Stimulated activated CD4-positive, alpha-beta T cell treated with anti-CD3 and anti-CD28 coated beads, Interleukin-4, amount 100 ng/mL, for 24 hours (primary cell): ENCODE results near the gene PRR7.

Experiments used
- DNase-seq: peaks from one replicate; pipeline ENCODE4 v3.0.0-alpha.2; 2020

The PRR7 gene

DNA sequence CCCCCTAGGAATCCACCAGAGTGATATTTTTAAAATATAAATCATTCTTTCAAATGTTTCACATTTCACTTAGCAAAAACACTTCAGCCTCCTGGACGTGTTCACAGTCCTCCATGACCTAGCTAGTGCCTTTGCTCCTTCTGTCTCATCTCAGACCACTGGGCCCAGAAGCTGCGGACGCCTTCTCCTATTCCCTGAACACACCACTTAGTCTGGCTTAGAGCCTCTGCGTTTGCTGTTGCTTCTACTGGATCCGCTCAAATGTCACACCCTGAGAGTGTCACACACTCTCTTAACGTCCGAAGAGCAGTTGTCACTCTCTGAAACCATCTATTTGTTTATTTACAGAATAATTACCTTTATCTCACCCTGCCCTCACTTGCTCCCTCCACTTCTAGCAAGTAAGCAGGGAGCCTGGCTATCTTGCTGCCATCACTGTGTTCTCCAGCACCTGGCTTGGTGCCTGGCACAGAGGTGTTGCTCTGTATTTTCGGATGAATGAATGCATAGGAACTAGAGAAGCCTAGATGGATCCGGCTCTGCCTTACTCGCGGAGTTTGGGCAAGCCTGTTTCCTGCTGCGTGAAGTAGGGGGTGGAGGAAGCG is 21.3 kb upstream of the PRR7 start:
- DNase-seq, result no peak

DNA sequence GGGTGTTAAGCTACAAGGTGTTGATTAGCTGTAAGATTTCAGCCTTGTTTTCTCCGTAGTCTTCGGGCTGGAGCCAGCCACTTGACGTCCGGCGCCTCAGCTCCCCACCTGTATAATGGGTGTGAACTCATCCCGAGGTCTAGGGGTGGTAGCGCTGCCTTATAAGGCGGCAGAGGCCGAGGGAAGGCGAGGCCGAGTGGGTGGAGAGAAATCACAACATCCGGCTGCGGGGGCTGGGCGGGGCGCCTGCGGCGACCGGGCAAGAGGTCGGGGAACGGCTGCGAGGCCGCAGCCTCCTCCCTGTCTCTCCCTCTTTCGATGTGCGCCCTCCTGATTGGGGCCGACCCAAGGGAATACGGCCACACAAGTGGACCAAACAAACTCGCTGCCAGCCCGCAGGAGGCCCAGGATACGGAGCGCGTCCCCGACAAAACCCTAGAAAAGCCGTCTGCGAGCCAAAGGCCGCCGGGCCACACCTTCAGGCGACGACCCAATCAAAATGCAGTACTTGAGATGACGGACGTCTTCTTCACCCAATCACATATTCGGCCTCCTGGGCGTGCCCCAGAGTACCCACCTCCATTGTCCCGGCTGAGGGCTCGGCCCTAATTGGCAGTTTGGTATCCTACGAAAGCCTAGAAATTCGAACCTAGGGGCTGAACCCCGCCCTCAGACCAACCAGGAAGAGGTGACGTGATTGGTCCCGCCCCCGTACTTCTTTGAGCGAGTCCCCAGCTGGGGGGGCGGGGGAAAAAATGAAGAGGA is 20.6 kb upstream of the PRR7 start:
- peak; percentile 100 for DNase-seq

DNA sequence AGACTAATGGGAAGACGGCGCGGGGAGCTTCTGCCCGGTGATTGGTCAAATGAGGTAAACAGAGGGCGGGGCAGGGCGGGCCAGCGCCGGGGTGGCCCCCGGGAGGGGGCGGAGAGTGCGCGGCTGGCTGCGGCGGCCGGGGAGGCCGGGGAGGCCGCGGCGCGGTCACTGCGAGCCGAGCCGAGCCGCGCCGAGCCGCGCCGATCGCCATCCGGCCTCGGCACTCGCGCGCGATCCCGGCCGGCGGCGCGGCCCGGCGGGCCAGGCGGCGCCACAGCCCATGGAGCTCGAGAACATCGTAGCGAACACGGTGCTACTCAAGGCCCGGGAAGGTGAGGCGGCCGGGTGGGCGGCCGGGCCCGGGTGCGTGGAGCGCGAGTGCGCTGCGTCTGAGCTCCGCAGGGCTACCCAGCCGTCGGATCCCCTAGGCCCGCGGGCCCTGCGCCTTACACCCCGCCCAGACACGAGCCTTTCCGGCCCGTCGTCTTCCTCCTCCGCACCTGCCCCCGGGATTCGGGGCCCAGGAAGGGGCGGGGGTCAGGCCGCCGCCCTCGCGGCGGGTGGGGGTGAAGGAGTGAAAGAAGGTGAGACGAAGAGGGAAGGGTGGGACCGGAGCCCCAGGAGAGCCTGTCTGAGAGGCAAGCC is 19.9 kb upstream of the PRR7 start, which contains the start of gene GRK6:
GRK6 (plus strand) TSS at position 111 of the 645 bp plus-strand sequence; CDS start at position 281, 170 bp downstream.
- DNase-seq, result peak; percentile 63

DNA sequence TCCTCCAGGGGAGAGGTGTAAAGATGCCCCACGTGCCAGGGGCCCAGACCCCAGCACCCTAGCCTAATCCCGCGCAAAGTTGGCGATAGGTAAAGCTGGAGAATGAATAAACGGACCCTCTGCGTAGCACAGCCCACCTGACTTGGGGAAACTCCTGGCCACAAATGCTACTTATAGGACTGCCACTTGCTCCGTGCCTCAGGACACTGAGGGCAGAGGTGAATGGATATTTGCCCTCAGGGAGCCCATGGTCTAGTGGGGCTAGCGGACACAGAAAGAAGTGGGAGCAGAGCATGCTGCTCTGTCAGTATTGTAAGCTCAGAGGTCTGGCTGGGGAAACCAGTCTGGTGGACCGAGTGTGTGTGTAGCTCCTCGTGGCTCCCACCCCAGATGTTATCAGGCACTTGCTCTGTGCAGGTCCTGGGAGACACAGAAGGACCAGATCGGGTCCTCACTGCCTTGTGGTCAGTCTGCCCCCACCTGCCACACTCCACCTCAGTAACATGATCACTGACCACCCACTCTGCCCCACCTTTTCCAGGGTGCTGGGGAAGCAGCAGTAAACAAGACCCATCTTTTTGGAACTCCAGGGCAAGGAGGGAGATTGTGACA is 19.3 kb upstream of the PRR7 start:
- no peak for DNase-seq

DNA sequence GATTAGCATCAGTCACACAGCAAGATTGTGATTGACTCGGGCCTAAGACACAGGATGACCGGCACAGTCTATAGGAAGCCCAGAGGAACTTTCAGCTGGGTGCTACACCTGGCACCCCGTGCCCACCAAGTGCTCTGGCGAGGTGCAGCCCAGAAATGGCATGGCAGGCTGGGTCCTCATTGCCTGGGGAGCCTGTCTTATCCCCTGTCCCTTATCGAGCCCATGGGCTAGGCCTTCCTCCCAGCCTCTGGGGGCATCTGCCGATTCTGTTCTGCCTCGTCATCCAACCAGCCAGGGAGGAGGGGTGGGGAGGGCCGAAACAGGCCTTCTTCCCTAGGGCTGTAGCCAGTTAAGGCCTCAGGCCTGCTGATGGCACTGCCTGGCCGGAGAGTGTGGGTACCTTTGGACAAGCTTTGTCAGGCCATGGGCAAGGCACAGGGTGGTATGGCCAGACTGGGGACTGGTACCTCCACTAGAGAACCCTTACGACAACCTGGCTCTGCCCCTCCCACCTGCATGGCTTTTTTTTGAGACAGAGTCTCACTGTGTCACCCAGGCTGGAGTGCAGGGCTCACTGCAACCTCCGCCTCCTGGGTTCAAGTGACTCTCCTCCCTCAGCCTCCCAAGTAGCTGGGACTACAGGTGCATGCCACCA is 18.6 kb upstream of the PRR7 start:
- peak; percentile 51 for DNase-seq

DNA sequence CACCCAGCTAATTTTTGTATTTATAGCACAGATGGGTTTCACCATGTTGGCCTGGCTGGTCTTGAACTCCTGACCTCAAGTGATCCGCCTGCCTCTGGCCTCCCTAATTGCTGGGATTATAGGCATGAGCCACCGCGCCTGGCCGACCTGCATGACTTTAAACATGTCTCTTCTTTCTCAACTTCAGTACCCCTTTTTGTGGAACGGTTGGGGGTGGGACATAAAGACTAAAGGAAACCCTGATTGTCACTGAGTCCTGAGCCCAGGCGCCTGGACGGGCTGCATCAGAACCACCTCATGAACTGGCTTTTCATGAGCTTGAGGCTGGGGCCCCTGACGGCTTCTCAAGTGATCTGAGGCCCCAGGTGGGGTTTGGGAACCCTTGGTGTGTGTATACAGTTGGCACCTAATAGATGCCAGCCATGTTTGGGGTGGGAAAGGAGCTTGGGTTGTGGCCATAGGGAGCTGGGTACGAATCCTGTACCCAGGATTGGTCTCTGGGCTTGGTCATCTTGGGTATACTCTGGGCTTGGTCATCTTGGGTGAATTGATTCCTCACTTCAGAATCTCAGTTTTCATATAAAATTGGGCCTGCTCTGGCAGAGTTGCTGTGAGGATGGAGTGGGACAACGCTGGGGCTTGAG is 17.9 kb upstream of the PRR7 start:
- DNase-seq, result no peak

DNA sequence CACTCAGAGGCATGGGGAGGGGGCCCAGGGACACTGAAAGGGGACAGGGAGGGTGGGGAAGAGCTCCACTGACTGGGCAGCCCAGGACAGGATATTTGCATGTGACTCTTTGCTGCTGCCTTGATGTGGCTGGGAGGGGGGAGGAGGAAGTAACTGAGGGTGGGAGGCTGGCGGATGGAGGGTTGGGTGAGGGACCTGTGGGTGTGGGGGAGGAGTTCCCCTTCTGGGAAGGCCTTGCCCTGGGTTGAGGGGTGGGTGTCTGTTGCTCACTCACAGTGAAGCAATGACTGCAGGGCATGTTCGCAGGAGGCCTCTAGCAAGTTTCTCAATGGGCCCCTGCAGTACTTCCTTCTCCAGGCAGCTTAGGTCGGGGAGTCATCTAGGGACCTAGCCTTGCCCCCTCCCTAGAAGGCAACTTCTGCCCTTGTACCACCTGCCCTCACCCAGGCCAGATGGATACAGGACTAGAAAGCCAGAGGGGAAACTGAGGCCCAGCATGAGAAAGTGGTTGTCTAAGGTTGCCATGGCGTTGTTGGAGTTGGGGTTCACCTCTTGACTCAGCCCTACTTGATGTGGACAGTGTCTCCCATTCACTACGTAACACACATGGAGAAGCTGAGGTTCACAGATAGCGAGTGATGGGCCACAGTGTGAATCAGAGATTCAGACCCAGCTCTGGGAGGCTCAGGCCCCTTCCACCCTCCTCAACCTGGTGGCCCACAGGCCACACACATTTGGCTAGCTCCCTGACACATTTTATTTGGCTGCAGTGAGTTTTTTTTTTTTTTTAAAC is 17.2 kb upstream of the PRR7 start:
- peak; percentile 89 for DNase-seq

DNA sequence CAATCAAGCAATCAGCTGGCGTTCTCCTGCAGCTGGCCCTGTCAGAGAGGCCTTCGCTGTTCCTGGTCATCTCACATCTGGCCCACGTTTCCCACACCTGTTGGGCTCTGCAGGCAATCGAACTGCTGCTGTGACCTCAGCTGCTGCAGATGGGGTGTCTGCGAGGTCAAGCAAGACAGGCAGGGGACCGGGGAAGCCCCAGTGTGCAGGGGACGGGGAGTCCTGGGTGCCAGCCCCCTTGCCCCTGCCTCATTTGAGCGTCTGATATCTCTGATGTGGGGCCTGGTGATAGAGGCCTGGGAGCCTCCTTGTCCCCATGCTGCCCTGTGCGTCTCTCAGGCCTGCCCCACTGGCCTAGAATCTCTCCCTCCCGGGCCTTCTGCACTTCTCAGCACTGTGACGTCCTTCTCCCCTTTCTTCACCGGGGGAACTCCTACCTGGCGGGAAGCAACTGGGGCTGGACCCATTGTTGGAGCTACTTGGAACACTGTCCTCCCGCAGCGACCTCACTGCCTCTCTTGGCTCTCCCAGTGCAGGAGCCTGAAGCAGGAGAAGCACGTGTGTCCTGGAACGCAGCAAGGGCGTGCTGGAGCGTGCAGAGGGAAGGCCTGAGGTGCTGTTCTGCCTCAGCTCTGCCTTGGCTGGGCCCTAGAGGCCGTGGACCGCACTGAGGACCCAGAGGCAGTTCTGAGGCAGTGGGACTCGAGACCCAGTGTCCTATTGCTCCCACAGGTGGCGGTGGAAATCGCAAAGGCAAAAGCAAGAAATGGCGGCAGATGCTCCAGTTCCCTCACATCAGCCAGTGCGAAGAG is 16.3 kb upstream of the PRR7 start:
- no peak for DNase-seq

DNA sequence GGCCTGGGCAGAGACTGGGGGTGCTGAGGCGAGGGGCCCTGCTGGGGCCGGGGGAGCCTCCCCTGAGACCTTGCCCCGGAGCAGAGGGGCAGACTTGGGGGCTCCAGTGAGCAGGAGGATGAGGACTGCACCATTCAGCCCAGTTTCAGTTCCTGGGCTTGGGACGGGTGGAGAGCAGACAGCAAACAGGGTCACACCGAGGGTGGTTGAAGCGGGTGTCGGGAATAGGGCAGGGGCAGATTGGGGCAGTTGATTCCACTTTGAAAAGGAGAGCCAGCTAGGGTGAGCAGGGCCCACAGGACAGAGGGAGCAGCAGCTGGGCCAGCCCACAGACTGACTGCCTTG is 15.7 kb upstream of the PRR7 start:
- DNase-seq, result no peak

DNA sequence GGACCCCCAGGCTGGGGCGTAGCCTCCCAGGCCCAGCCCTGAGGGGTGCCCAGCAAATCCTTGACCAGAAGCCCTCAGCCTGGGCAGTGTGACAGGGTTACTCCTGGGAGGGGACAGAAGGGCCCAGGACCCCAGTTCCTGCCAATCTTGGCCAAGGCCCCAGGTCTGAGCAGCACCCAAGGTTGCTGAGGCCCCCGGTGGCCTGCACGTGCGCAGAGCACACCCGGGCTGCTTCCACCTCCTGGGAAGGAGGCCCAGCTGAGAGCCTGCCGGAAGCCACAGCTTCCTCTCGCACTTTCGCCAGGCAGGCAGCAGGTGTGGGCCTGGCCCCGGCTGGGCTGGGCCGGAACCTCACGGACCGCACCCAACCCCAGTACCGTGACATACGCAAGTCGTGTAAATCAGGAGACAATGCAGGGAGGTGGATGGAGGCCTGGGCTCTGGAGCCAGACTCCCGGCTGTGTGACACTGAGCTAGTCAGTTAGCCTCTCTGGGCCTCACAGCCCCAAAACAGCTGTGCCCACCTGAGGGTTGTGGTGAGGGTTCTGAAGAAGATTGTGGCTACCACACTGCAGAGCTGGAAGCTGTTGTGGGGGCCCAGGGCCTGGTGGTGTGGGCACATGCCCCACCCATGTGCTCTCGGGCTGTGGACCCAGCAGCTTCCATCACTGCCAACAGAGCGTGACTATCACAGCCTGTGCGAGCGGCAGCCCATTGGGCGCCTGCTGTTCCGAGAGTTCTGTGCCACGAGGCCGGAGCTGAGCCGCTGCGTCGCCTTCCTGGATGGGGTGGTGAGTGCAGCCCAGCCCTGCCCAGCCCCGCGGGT is 15.1 kb upstream of the PRR7 start:
- peak; percentile 75 for DNase-seq

DNA sequence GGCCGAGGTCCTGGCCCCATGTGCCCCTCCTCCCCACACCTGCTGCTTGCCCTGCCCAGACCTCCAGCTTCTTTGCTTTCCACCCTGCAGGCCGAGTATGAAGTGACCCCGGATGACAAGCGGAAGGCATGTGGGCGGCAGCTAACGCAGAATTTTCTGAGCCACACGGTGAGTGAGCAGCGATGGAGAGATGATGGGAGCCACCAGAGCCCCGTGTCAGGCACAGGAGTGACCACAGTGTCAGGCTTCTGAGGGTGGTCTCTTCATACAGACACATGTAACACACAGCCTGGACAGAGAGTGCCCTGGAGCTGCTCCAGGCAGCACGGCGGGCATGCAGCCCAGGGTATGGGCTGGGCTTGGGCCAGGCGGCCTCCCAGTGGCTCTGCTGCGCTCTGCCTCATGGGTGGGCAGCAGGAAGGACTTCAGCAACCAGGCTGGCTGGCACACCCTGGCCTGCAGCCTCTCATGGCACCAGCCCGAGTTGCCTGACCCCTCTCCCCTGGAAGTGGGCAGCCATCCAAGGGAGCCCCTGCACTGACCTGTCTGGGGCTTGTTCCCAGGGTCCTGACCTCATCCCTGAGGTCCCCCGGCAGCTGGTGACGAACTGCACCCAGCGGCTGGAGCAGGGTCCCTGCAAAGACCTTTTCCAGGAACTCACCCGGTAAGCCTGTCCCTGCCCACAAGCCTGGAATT is 14.3 kb upstream of the PRR7 start:
- DNase-seq, result peak; percentile 72

DNA sequence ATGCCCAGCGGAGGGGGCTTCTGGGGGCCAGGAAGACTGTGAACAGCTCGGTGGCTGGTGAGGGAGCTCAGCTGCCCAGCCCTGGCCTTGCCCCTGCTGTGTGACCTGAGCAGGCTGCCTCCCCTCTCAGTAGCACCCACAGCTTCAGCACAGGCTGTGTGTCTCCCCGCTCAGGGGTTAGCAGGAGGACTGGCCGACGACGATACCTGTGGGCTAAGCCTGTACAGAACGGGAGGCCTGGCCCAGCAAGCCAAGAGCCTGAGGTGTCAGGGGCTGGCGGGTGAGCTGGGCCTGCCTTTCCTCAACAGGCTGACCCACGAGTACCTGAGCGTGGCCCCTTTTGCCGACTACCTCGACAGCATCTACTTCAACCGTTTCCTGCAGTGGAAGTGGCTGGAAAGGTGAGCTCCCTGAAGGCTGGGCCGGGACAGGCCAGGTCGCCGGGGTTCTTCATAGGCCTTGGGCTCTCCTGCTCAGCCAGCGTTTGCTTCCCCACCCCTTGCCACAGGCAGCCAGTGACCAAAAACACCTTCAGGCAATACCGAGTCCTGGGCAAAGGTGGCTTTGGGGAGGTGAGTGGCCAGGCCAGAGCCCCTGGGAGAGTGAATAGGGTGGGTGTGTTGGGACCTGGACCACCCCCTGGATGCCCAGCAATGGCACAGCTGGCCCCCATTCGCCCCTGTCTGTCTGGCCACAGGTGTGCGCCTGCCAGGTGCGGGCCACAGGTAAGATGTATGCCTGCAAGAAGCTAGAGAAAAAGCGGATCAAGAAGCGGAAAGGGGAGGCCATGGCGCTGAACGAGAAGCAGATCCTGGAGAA is 13.6 kb upstream of the PRR7 start:
- no peak for DNase-seq

DNA sequence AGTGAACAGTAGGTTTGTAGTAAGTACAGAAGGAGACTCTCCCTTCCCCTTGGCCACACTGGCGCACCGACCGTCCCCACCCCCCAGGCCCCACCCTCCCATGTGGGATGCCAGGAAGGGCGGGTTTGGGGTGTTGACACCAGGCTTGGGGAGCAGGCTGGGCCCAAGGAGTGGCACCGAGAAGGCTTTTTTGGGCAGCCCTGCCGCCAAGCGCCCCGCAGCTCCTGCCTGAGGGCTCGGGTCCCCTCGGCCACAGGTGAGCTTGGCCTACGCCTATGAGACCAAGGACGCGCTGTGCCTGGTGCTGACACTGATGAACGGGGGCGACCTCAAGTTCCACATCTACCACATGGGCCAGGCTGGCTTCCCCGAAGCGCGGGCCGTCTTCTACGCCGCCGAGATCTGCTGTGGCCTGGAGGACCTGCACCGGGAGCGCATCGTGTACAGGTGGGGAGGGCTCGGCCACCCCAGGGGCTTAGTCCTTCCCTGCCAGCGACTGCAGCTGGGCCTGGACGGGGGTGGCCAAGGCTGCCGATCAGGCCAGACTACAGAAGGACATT is 12.9 kb upstream of the PRR7 start:
- no peak for DNase-seq

DNA sequence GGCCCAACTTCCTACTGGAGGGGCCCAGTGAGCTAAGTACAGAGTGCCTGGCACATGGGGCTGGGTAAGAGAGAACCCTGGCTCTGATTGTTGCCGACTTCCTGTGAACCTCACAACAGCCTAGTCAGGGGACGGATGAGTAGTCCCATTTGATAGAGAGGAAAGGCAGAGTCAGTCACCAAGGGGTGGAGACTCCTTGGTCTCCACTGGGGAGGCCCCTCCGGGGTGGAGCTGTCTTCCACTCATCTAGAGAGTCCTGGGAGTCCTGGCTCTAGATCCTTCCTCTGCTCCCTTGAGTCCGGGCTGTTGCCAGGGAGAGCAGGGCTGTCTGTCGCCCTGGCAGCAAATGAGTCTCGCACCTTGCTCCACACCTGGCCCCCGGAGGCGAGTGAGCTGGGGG is 12.2 kb upstream of the PRR7 start:
- peak; percentile 74 for DNase-seq

DNA sequence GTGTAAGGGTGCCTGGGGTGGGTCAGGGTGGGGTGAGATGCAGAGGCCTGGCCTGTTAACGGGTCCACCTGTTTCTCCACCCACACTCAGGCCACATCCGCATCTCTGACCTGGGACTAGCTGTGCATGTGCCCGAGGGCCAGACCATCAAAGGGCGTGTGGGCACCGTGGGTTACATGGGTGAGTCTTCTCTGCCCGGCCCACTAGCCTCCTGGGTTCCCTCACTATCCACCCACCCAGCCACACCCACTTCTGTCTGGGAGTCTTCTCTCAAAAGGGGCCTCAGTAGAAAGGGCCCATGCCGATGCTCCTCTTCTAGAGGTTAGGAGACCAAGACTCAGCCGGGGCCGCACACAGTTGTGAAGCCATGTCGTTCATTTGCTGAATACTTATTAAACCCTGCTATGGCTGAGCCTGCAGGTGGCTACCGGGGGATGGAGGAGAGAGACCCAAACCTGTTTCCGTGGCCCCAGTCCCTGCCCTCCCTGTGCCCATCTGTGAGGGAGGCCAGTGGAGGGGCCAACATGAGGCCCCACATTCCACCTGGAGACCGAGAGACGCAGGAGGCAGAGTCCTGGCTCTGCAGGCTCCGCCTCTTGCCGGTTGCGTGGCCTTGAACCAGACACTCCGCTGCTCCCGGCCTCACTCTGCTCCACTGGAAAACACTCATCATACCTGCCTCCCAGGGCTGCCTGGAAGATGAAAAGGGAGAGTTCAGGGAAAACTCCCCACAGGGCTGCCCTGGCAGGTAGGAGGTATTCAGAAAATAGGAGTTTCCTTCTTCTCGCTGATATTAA is 11.5 kb upstream of the PRR7 start:
- no peak for DNase-seq

DNA sequence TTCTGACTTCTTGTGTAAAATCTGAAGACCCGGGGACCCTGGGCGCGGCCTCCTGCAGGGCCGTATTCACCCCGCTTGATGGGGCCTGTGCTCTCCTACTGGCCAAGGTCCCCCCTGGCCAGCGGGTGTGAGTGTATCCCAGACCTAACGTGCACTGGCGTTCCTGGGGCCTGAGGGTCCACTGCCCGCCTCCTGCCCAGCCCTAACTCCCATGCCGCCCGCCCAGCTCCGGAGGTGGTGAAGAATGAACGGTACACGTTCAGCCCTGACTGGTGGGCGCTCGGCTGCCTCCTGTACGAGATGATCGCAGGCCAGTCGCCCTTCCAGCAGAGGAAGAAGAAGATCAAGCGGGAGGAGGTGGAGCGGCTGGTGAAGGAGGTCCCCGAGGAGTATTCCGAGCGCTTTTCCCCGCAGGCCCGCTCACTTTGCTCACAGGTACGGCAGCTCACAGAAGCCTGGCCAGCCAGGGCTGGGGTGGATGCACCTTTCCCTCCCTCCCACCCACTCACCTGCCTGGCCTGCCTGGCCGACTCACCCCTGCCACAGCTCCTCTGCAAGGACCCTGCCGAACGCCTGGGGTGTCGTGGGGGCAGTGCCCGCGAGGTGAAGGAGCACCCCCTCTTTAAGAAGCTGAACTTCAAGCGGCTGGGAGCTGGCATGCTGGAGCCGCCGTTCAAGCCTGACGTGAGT is 10.6 kb upstream of the PRR7 start:
- no peak for DNase-seq

DNA sequence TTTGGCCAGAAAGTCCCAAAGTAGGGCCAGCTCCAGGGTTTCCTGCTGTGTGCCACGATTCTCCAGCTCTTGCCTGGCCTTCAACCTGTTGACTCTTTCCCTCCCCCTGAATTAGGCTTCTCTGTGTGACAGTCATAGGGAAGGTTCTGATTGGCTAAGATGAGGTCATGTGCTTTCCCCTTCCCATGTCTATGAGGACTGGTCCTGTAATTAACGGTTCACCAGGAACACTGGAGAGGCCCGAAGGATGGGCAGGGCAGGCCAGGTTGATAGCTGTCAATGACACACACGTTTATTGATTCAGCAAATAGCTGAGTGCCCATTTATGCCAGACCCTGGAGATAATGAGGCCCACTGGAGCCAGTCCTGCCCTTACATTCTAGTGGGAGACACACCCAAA is 9.0 kb upstream of the PRR7 start:
- no peak for DNase-seq
